Vagina (tissue), 2 donors: ENCODE measurements around the gene CCDC178.

Source experiments
- CTCF ChIP-seq, 3 experiments: fragments of 450-650 bp in 2 of 3; fragments of 200-600 bp in 1 of 3; sonication (generic) in 1 of 3; IDR thresholded peaks; one replicate each; pipeline ENCODE4 v1.5.1; 2017 to 2019; ENCODE audit warnings: antibody characterized with exemption in 3 of 3, mild to moderate bottlenecking in 2 of 3, moderate library complexity in 2 of 3
- POLR2A ChIP-seq, 2 donors: fragments of 450-650 bp; IDR thresholded peaks; one replicate each; pipeline ENCODE4 v1.6.1; 2017; ENCODE audit warnings: antibody characterized with exemption in 2 of 2, mild to moderate bottlenecking in 2 of 2, moderate library complexity in 2 of 2
- POLR2AphosphoS5 ChIP-seq, 2 donors: sonication (generic); formaldehyde crosslinking; IDR thresholded peaks; one replicate each; pipeline ENCODE4 v1.9.0; 2017; ENCODE audit warnings: antibody characterized with exemption in 2 of 2, mild to moderate bottlenecking in 2 of 2, low read depth in 1 of 2; ENCODE audit not compliant: insufficient read depth in 1 of 2

GRCh38 chr18:33014060-33014796 lies 426.3 kb downstream of the CCDC178 start:
- TF ChIP-seq CTCF (IDR thresholded peaks at IDR 0.05) (no peak), POLR2A (IDR thresholded peaks at IDR 0.05) (no peak), POLR2AphosphoS5 (IDR thresholded peaks at IDR 0.05; ENCODE audit: insufficient read depth in 1 of 2, low read depth in 1 of 2) (no peak)
